Neural progenitor cell (in vitro differentiated cells): ENCODE results near the gene ALDH1L2.

Source experiments
- EZH2phosphoT487 ChIP-seq: fragments of 200-600 bp; sonication (generic); IDR thresholded peaks from 2 replicates; pipeline ENCODE4 v1.6.1; 2017; ENCODE audit warnings: antibody characterized with exemption
- TF ChIP-seq, protein P1 (sequence below): fragments of 200-600 bp; sonication (generic); IDR thresholded peaks from 2 replicates; pipeline ENCODE4 v1.5.1; 2017; ENCODE audit warnings: antibody characterized with exemption, mild to moderate bottlenecking

DNA sequence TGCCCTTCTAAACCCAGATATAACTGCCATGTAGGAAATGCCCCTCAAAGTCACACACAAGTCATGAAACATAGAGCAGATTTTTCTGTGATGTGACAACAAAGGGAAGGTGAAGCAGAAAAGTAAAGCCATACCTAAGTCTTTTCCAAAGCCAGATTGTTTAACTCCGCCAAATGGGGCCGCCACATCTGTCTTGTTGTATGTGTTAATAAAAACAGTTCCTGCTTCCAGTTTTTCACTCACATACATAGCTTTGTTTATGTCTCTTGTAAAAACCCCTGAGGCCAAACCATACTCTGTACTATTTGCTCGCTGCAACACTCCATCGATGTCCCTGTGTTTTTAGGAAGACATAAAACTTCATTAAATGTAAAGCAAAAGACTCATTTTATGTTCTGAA is 57.8 kb downstream of the ALDH1L2 start:
- TF ChIP-seq, protein P1, sequence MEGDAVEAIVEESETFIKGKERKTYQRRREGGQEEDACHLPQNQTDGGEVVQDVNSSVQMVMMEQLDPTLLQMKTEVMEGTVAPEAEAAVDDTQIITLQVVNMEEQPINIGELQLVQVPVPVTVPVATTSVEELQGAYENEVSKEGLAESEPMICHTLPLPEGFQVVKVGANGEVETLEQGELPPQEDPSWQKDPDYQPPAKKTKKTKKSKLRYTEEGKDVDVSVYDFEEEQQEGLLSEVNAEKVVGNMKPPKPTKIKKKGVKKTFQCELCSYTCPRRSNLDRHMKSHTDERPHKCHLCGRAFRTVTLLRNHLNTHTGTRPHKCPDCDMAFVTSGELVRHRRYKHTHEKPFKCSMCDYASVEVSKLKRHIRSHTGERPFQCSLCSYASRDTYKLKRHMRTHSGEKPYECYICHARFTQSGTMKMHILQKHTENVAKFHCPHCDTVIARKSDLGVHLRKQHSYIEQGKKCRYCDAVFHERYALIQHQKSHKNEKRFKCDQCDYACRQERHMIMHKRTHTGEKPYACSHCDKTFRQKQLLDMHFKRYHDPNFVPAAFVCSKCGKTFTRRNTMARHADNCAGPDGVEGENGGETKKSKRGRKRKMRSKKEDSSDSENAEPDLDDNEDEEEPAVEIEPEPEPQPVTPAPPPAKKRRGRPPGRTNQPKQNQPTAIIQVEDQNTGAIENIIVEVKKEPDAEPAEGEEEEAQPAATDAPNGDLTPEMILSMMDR: no peak
- no peak for TF ChIP-seq EZH2phosphoT487
